ENCODE measurements around the gene PNPLA5. TPM values are rescaled to one million over a fixed set of nuclear protein-coding genes. Genes with fewer than 3 reads are reported as not detected.

PNPLA5 gene
- total RNA-seq, 2 donors from 2014 or later = 0.68 to 0.73 TPM

DNA sequence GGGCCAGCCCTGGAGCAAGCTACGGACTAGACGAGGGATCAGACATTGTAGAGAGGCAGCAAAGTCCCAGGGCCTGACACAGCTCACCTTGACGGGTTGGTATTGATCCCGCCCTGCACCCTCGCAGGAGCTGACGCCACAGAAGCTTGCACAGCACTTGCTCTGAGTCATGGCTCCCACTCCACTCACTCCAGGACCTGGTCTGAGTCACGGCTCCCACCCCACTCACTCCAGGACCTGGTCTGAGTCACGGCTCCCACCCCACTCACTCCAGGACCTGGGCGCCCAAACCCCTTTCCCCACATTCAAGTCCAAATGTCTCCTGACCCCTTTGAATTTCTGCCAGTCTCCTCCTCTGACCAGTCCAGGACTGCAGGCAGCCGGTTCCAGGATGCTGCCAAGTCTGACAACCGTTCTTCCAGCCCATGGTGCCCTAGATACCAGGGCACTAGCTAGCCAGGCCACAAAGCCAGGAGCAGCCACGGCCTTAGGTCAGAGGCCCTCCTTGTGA lies 6.0 kb upstream of the PNPLA5 start:
- Histone ChIP-seq H3K9me3 (ENCODE audit: control insufficient read depth, low read length) (no peaks in the 10 kb centered on the region), H3K4me3 (ENCODE audit: low read length) (no peak overlapping the region), H3K4me1 (ENCODE audit: control insufficient read depth, insufficient read depth, low read length) (no peaks in the 10 kb centered on the region), H3K27me3 (ENCODE audit: control insufficient read depth, insufficient read depth, low read length, poor library complexity, severe bottlenecking) (peaks cover 6% of the 10 kb centered on the region), H3K9ac (ENCODE audit: extremely low read depth, low read length, poor library complexity, severe bottlenecking) (no peak overlapping the region), H3K27ac (ENCODE audit: low read depth, low read length) (no peak overlapping the region), H3K36me3 (ENCODE audit: control insufficient read depth, insufficient read depth, low read length) (no peaks in the 10 kb centered on the region)
- TF ChIP-seq, protein P1, sequence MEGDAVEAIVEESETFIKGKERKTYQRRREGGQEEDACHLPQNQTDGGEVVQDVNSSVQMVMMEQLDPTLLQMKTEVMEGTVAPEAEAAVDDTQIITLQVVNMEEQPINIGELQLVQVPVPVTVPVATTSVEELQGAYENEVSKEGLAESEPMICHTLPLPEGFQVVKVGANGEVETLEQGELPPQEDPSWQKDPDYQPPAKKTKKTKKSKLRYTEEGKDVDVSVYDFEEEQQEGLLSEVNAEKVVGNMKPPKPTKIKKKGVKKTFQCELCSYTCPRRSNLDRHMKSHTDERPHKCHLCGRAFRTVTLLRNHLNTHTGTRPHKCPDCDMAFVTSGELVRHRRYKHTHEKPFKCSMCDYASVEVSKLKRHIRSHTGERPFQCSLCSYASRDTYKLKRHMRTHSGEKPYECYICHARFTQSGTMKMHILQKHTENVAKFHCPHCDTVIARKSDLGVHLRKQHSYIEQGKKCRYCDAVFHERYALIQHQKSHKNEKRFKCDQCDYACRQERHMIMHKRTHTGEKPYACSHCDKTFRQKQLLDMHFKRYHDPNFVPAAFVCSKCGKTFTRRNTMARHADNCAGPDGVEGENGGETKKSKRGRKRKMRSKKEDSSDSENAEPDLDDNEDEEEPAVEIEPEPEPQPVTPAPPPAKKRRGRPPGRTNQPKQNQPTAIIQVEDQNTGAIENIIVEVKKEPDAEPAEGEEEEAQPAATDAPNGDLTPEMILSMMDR (conservative IDR thresholded peaks at IDR 0.05) = no peak
- Mint-ChIP-seq H3K36me3 (ENCODE audit: low read depth) (no peaks in the 10 kb centered on the region), H3K27ac (no peak overlapping the region), H3K4me3 (no peak overlapping the region), H3K4me1 (peaks cover 6% of the 10 kb centered on the region), H3K27me3 (ENCODE audit: insufficient read depth) (peaks cover 8% of the 10 kb centered on the region), H3K9me3 (no peaks in the 10 kb centered on the region)
- no peak for DNase-seq
- 86 to 87% methylated on average over 9 to 12 of the region's 12 CpGs for WGBS, 2 experiments (ENCODE audit: insufficient coverage in 1 of 2, insufficient read length in 1 of 2)

DNA sequence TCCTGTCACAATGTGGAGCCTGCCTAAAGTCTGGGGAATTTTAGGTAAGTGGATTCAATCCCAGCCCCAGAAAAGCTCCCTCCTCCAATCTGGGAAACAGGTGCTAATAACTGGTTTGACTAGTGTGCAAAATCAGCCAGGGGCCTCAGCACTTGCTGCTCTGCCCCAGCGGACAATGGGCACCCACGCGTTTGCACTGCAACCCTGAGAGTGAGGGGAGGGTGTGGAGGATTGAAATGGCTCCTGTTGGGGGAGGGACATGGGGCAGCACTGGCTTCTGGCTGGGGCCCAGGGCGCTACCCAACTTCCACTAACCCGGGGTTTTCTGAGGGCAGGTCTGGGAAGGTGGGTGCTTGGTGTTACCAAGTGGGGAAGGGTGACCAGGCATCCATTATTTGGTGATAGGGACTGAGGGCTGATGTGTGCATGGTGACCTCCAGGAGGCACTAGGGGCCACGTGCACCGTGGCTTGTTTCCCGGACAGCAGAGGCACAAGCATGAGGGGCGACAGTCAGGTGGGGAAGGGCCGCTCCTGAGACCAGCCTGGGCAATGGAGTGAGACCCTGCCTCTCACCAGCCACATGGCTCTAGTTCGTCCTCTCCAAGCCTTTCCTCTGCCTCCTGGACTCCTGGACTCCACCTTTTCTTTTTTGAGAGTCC lies 4.3 kb upstream of the PNPLA5 start:
- Histone ChIP-seq H3K9me3 (ENCODE audit: control insufficient read depth, low read length) (no peaks in the 10 kb centered on the region), H3K36me3 (ENCODE audit: control insufficient read depth, insufficient read depth, low read length) (no peaks in the 10 kb centered on the region), H3K4me1 (ENCODE audit: control insufficient read depth, insufficient read depth, low read length) (no peaks in the 10 kb centered on the region), H3K9ac (ENCODE audit: extremely low read depth, low read length, poor library complexity, severe bottlenecking) (no peak overlapping the region), H3K27ac (ENCODE audit: low read depth, low read length) (no peak overlapping the region), H3K4me3 (ENCODE audit: low read length) (no peak overlapping the region), H3K27me3 (ENCODE audit: control insufficient read depth, insufficient read depth, low read length, poor library complexity, severe bottlenecking) (peaks cover 23% of the 10 kb centered on the region)
- Mint-ChIP-seq H3K27ac (no peak overlapping the region), H3K36me3 (ENCODE audit: low read depth) (no peaks in the 10 kb centered on the region), H3K27me3 (ENCODE audit: insufficient read depth) (peaks cover 22% of the 10 kb centered on the region), H3K9me3 (no peaks in the 10 kb centered on the region), H3K4me1 (peaks cover 6% of the 10 kb centered on the region), H3K4me3 (no peak overlapping the region)
- TF ChIP-seq, protein P1 (conservative IDR thresholded peaks at IDR 0.05) = peak; percentile 62
- DNase-seq = peak; percentile 72
- WGBS, 2 experiments (ENCODE audit: insufficient coverage in 1 of 2, insufficient read length in 1 of 2) = 77 to 83% methylated on average over 6 to 11 of the region's 11 CpGs

DNA sequence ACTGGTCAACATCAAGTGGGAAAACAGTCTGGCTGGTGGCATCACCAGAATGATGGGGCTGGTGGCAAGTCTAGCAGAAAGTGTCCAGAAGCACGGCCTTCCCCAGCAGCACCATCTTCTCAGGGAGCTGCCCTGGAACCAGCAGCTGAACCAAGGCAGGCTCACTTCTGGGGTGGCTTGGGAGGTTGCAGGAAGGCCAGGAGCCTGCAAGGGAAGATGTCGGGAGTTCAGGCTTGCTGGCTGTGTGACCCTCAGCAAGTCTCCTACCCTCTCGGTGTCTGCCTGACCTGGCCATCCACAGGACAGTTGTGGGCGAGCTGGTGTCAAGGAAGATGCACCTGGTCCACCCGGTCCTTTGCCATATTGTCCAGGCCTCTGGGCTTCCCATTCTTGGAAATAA lies 2.3 kb upstream of the PNPLA5 start:
- peaks cover 36% of the 10 kb centered on the region for H3K27me3 Mint-ChIP-seq (ENCODE audit: insufficient read depth)
- no peaks in the 10 kb centered on the region for H3K9me3 Mint-ChIP-seq
- H3K4me1 Mint-ChIP-seq = no peaks in the 10 kb centered on the region
- H3K4me3 Mint-ChIP-seq = no peak overlapping the region
- Histone ChIP-seq H3K9me3 (ENCODE audit: control insufficient read depth, low read length) (no peaks in the 10 kb centered on the region), H3K4me3 (ENCODE audit: low read length) (no peak overlapping the region), H3K4me1 (ENCODE audit: control insufficient read depth, insufficient read depth, low read length) (no peaks in the 10 kb centered on the region), H3K36me3 (ENCODE audit: control insufficient read depth, insufficient read depth, low read length) (no peaks in the 10 kb centered on the region), H3K9ac (ENCODE audit: extremely low read depth, low read length, poor library complexity, severe bottlenecking) (no peak overlapping the region), H3K27me3 (ENCODE audit: control insufficient read depth, insufficient read depth, low read length, poor library complexity, severe bottlenecking) (peaks cover 38% of the 10 kb centered on the region), H3K27ac (ENCODE audit: low read depth, low read length) (no peak overlapping the region)
- 80 to 84% methylated on average over 1 to 5 of the region's 5 CpGs for WGBS, 2 experiments (ENCODE audit: insufficient coverage in 1 of 2, insufficient read length in 1 of 2)
- H3K36me3 Mint-ChIP-seq (ENCODE audit: low read depth) = no peaks in the 10 kb centered on the region
- TF ChIP-seq, protein P1 (conservative IDR thresholded peaks at IDR 0.05) = no peak
- H3K27ac Mint-ChIP-seq = no peak overlapping the region
- DNase-seq = no peak
